COLO668 (cell line): ENCODE data around the gene KCNJ10.

ENCODE experiments used
- DNase-seq: peaks from one replicate; lab custom pipeline; 2025; ENCODE audit not compliant: unreplicated experiment; lab: John Stamatoyannopoulos, UW

Gene KCNJ10

GRCh38 chr1:159965263-159965662, 104.7 kb downstream of the KCNJ10 start:
- no peak for DNase-seq

- DNase-seq, result no peak
Measured at GRCh38 chr1:159964144-159964543, 105.8 kb downstream of the KCNJ10 start.

GRCh38 chr1:159962176-159962575, 107.8 kb downstream of the KCNJ10 start:
- DNase-seq, result no peak

- DNase-seq, result no peak
Measured at GRCh38 chr1:159961636-159962035, 108.3 kb downstream of the KCNJ10 start.

- no peak for DNase-seq
Measured at GRCh38 chr1:159960721-159961381, 109.1 kb downstream of the KCNJ10 start.

- no peak for DNase-seq
Measured at GRCh38 chr1:159959451-159959850, 110.5 kb downstream of the KCNJ10 start.

- DNase-seq, result no peak
Measured at GRCh38 chr1:159958719-159959380, 111.1 kb downstream of the KCNJ10 start.

- DNase-seq, result no peak
Measured at GRCh38 chr1:159957824-159958268, 112.1 kb downstream of the KCNJ10 start.

- no peak for DNase-seq
Measured at GRCh38 chr1:159955456-159955855, 114.5 kb downstream of the KCNJ10 start.

- DNase-seq, result no peak
Measured at GRCh38 chr1:159953536-159954515, 116.1 kb downstream of the KCNJ10 start, which contains the start of gene SLAMF9. Gene SLAMF9 (minus strand): TSS chr1:159954237. CDS start chr1:159954137, 100 bp downstream.

GRCh38 chr1:159952932-159953331, 117.0 kb downstream of the KCNJ10 start:
- DNase-seq, result no peak

- no peak for DNase-seq
Measured at GRCh38 chr1:159951551-159951950, 118.4 kb downstream of the KCNJ10 start.

GRCh38 chr1:159951016-159951415, 118.9 kb downstream of the KCNJ10 start:
- DNase-seq, result no peak

- DNase-seq, result no peak
Measured at GRCh38 chr1:159949981-159950381, 120.0 kb downstream of the KCNJ10 start.

GRCh38 chr1:159949123-159949522, 120.8 kb downstream of the KCNJ10 start:
- DNase-seq, result no peak
